Keratinocyte (primary cell): ENCODE results near the gene FN3K.

Source experiments
- EZH2 ChIP-seq: IDR thresholded peaks from one replicate; pipeline ENCODE4 v1.6.1; 2012; ENCODE audit warnings: inconsistent platforms, mild to moderate bottlenecking, low read length, moderate library complexity
- TF ChIP-seq, protein P1 (sequence below), 3 experiments: IDR thresholded peaks in 1 of 3; conservative IDR thresholded peaks in 1 of 3; optimal IDR thresholded peaks in 1 of 3; 2 replicates in 2 of 3; 3 replicates in 1 of 3; pipeline versions ENCODE3 to v1.5.1; 2011; ENCODE audit warnings: low read length in 3 of 3, mild to moderate bottlenecking in 3 of 3, moderate library complexity in 2 of 3, control low read depth in 1 of 3, inconsistent platforms in 1 of 3; ENCODE audit not compliant: insufficient read depth in 2 of 3; ENCODE audit errors: extremely low read depth in 1 of 3

DNA sequence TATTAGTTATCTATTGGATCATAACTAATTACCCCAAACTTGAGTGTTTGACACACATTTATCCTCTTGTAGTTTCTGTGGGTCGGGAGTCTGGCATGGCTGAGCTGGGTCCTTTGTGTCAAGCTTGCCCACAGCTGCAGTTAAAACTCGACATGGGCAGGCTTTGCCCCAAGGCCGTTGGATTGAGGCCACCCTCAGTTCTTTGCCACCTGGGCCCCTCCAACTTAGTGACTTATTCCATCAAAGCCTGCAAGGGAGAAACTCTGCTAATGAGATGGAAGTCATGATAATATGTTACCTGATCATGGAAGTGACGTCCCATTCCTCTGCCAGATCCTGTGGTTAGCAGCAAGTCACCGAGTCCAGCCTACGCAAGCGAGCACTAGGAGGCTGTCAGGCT lies 33.6 kb downstream of the FN3K start:
- TF ChIP-seq, protein P1, sequence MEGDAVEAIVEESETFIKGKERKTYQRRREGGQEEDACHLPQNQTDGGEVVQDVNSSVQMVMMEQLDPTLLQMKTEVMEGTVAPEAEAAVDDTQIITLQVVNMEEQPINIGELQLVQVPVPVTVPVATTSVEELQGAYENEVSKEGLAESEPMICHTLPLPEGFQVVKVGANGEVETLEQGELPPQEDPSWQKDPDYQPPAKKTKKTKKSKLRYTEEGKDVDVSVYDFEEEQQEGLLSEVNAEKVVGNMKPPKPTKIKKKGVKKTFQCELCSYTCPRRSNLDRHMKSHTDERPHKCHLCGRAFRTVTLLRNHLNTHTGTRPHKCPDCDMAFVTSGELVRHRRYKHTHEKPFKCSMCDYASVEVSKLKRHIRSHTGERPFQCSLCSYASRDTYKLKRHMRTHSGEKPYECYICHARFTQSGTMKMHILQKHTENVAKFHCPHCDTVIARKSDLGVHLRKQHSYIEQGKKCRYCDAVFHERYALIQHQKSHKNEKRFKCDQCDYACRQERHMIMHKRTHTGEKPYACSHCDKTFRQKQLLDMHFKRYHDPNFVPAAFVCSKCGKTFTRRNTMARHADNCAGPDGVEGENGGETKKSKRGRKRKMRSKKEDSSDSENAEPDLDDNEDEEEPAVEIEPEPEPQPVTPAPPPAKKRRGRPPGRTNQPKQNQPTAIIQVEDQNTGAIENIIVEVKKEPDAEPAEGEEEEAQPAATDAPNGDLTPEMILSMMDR (optimal IDR thresholded peaks at IDR 0.05 in 1 of 3, IDR thresholded peaks at IDR 0.05 in 1 of 3, conservative IDR thresholded peaks at IDR 0.05 in 1 of 3; ENCODE audit: extremely low read depth in 1 of 3, insufficient read depth in 2 of 3, low read length in 3 of 3): no peak
- no peak for TF ChIP-seq EZH2
